ENCODE results near the gene NFKBIE.

NFKBIE gene

GRCh38 chr6:44224029-44224964 lies 41.1 kb downstream of the NFKBIE start:
- no peak for DNase-seq

- peak; percentile 50 for DNase-seq
These were observed 41.9 kb downstream of the NFKBIE start, which contains the start of gene SLC29A1 for GRCh38 chr6:44223319-44224028. Gene SLC29A1 (plus strand): TSS chr6:44223595. CDS start chr6:44227314, 3,719 bp downstream.

GRCh38 chr6:44222486-44223318 lies 42.6 kb downstream of the NFKBIE start:
- DNase-seq = no peak

- no peak for DNase-seq
These were observed 43.4 kb downstream of the NFKBIE start for GRCh38 chr6:44221961-44222335.

GRCh38 chr6:44221291-44221960 lies 43.9 kb downstream of the NFKBIE start:
- DNase-seq = peak; percentile 84

- DNase-seq = no peak
These were observed 44.4 kb downstream of the NFKBIE start for GRCh38 chr6:44220913-44221290.

GRCh38 chr6:44219815-44220784 lies 45.3 kb downstream of the NFKBIE start:
- no peak for DNase-seq

- no peak for DNase-seq
These were observed 46.1 kb downstream of the NFKBIE start for GRCh38 chr6:44219053-44219814.

GRCh38 chr6:44217332-44218143 lies 47.8 kb downstream of the NFKBIE start:
- DNase-seq = no peak

GRCh38 chr6:44216677-44217331 lies 48.5 kb downstream of the NFKBIE start, which contains the start of gene MYMX:
Gene MYMX (plus strand): TSS chr6:44216926. CDS start chr6:44217472, 546 bp downstream.
- DNase-seq = no peak

- DNase-seq = no peak
These were observed 51.0 kb downstream of the NFKBIE start for GRCh38 chr6:44214307-44214706.

GRCh38 chr6:44211284-44211683 lies 54.1 kb downstream of the NFKBIE start:
- DNase-seq = no peak

Data from DMS153 (cell line).